Loucy (cell line): ENCODE results near the gene KLRC1.

Experiments
- EZH2phosphoT487 ChIP-seq: fragments of 200-600 bp; IDR thresholded peaks from 2 replicates; pipeline ENCODE4 v1.6.1; 2018; ENCODE audit warnings: antibody characterized with exemption, mild to moderate bottlenecking, moderate library complexity, borderline replicate concordance
- TF ChIP-seq, protein P1 (sequence below): fragments of 200-600 bp; sonication (generic); conservative IDR thresholded peaks from 2 replicates; pipeline ENCODE4 v1.5.1; 2014; ENCODE audit warnings: mild to moderate bottlenecking, antibody characterized with exemption, low read length

- TF ChIP-seq, protein P1, sequence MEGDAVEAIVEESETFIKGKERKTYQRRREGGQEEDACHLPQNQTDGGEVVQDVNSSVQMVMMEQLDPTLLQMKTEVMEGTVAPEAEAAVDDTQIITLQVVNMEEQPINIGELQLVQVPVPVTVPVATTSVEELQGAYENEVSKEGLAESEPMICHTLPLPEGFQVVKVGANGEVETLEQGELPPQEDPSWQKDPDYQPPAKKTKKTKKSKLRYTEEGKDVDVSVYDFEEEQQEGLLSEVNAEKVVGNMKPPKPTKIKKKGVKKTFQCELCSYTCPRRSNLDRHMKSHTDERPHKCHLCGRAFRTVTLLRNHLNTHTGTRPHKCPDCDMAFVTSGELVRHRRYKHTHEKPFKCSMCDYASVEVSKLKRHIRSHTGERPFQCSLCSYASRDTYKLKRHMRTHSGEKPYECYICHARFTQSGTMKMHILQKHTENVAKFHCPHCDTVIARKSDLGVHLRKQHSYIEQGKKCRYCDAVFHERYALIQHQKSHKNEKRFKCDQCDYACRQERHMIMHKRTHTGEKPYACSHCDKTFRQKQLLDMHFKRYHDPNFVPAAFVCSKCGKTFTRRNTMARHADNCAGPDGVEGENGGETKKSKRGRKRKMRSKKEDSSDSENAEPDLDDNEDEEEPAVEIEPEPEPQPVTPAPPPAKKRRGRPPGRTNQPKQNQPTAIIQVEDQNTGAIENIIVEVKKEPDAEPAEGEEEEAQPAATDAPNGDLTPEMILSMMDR, result no peak
- TF ChIP-seq EZH2phosphoT487, result no peak
Observed at GRCh38 chr12:10453156-10453555, at the start of gene KLRC1.
